T-helper 1 cell treated with Interleukin-12 subunit alpha and Interleukin-12 subunit beta and Interleukin-4 antibody, amounts not matched to agents 30 ng/mL and 1 ng/mL, for 36 hours (primary cell): Measurements from ENCODE around the gene CLIC5. TPM values are rescaled to one million over a fixed set of nuclear protein-coding genes. Genes with fewer than 3 reads are reported as not detected.

ENCODE experiments used
- intact Hi-C: fragments of 100-400 bp; cut with micrococcal nuclease; formaldehyde crosslinking; loops from one replicate; pipeline ENCODE4 v1.15.1; 2024
- total RNA-seq: library from RNA; stranded (reverse); gene quantifications from 2 replicates; pipeline ENCODE4 v1.2.3, GENCODE V29; 2022

CLIC5 gene
- total RNA-seq, 1 donor from 2014 or later: 4.4 TPM

GRCh38 chr6:46036911-46037310 lies 21.3 kb upstream of the CLIC5 start:
- intact Hi-C loops: no loop called here

DNA sequence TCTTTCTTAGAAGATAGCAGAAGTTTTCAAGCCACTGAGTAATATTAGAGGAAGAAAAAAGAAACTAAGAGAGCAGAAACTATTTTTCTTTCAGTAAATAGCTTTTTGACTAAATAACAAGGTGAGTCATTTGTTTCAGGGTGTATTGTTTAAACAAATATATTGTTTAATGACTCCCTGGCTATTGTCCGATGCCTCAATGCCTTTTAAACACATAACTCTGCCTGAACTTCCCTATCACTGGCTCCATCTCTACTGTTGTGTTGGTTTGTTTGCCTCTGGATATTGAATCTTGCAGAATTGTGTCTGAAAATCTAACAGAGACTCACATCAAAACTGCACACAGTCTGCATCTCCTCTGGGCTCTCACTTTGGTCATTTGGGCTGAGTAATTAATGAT lies 19.6 kb upstream of the CLIC5 start:
- intact Hi-C loops: no loop called here

DNA sequence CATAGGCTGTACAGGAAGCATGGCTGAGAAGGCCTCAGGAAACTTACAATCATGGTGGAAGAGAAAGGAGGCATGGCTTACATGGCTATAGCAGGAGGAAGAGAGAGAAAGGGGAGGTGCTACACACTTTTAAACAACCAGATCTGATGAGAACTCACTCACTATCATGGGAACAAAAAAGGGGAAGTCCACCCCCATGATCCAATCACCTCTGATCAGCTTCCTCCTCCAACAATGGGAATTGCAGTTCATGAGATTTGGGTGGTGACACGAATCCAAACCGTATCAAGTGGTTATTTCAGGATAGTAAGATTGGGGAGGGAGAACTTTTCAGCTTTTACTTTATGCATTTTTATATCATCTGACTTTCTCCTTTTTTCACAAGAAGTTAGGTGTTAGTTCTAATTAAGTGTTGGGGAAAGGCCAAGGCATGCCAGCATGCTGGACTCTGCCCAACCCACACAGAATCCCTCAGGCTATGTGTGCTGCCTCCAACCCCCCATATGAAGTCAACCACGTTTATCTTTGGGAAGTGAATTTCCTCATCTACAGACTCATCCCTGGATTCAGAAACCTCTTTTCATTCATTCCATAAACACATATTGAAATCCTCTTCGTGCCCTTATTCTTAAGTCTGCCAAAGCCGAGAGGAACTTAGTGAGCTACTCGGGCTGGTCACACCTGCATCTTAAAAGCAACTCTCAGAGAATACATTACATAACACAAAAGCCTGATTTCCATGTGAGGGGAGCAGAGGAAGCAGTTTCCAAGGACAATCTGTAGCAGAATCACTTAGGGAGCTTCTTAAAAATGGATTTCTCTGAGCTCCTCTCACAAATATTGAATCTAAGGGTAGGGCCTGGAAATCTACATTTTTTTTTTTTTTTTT lies 16.7 kb upstream of the CLIC5 start:
- intact Hi-C loops: no loop called here

DNA sequence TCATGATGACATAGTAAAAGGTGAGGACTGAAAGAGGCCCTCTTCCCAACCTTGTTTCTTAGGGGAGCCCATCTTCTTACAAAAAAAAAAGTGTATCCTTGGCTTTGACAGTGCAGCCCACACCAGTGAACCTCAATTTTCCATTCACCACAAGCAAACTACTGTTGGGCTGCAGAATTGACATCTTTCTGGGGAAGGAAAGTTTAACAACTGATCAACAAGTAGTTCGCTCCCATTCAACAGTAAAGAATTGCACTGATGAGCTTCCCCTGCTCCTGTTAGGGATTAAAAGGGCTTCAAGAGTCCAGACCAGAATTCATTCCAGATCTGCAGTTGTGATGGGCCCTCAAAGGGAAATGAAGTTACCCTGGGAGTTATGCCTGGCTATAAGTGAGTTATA lies 13.9 kb upstream of the CLIC5 start:
- intact Hi-C loops: no loop called here

GRCh38 chr6:46026307-46026706 lies 10.6 kb upstream of the CLIC5 start:
- intact Hi-C loops: no loop called here

GRCh38 chr6:46025573-46025972 lies 9.9 kb upstream of the CLIC5 start:
- intact Hi-C loops: no loop called here

DNA sequence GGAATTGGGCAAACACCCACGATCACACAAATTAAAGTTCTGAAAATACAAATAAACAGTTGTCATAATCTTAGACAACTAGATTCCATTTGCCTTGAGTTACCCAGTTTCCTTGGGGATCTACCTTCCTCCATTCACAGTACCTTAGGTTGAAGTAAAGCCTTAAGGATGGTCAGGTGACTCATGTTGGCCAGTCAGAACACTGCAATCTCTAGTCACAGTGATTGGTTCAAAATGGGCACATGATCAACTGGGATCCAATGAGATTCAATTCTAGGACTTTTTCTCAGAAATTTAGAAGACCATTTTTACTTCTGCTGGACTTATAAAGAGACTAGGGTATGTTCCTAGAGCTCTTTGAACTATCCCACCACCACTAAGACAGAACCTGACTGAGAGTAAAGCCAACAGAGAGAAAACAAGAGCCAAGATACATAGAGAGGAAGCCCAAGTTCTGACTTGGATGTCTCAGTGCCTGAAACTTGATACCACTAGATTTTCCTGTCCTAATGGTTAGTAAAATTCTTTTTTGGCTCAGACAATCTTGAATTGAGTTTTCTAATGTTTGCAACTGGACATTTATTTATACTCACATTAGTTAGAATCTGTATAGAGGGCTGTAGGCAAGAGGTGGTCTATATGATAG lies 8.6 kb upstream of the CLIC5 start:
- intact Hi-C loops: no loop called here

DNA sequence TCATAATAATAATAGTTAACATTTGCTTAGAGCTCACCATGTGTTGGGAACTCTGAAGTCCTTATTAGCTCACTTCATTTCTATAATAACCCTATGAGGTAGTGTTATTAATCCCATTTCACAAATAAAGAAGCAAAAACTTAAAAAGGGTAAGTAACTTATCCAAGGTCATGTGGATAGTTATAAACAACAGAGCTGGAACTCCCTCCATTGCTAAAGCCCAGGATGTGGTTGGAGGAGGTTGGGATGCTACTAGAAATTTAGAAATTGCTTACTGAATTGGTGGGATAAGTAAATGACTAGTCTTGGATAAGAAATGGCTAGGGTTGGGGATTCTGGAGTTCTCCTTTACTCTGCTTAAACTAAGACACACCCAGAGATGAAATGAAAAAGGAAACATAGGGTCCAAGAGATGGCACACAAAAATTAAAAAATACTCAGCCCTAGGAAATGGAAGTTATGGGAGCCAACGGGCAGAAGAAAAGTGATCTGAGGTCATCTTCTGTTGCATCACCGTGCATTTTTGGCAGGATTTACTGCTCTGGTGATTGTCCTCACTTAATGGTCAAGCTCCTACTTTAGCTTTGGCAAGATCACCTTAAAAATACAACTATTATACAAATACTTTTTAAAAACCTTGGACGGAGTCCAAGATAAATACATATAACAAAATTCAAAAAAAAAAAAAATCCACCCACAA lies 7.7 kb upstream of the CLIC5 start:
- intact Hi-C loops: no loop called here

GRCh38 chr6:46022106-46022948 lies 6.7 kb upstream of the CLIC5 start:
- intact Hi-C loops: no loop called here

- intact Hi-C loops: loop anchor here (10.0 kb wide), 3 partner anchors 303 to 1753 kb away; partner anchors contain the start of gene NFKBIE
Observed at GRCh38 chr6:46017726-46018125, 2.1 kb upstream of the CLIC5 start.

DNA sequence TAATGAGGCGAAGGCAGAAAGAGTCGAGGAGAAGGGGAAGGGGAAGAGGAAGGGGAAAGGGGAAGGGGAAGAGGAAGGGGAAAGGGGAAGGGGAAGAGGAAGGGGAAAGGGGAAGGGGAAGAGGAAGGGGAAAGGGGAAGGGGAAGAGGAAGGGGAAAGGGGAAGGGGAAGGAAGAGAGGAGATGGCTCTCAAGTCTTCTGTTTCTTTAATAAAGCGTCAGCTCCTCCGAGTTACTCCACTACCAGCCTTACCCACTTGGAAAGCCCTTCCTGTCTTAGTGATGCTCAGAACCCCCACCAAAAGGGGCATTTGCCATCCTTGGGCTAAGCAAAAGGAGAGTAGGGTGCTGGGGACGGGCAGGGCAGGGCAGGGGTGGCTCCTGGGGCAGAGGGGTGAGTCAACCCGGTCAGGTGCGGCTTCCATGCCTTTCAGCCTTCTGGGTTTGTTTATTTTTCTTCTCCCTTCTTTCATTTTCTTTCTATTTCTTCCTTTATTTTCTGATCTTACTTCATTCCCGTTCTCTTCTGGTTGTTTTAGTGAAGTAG lies 476 bp upstream of the CLIC5 start:
- intact Hi-C loops: loop anchor here (10.0 kb wide), 3 partner anchors 301 to 1751 kb away; partner anchors contain the start of gene NFKBIE

GRCh38 chr6:46014511-46015118 lies 1.0 kb downstream of the CLIC5 start:
- intact Hi-C loops: loop anchor here (1.0 to 10.0 kb wide), 9 partner anchors 184 to 1750 kb away; partner anchors contain the start of genes CD2AP, CYP39A1, NFKBIE and SLC25A27

DNA sequence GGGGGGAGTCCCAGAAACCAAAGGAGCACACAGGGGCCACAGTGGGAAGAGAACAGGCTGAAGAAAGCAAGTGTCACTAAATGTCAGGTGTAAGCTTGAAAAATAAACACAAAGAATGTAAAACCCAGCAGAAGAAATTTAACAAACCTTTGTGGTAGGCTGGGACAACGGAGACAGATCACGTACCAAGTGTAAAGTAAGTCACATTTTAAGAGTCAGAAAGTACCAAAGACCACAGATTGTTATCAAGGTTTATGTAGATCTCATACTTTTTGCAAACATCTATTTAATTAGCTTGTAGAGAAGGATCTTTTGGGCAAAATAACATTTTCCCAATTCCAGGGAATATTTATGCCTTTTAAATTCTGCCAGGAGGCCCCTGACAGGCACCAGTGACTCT lies 1.6 kb downstream of the CLIC5 start:
- intact Hi-C loops: loop anchor here (2.0 to 10.0 kb wide), 8 partner anchors 183 to 1749 kb away; partner anchors contain the start of genes CD2AP, CYP39A1, NFKBIE and SLC25A27

GRCh38 chr6:46013639-46014038 lies 2.0 kb downstream of the CLIC5 start:
- intact Hi-C loops: loop anchor here (2.0 to 10.0 kb wide), 8 partner anchors 183 to 1749 kb away; partner anchors contain the start of genes CD2AP, CYP39A1, NFKBIE and SLC25A27

GRCh38 chr6:46012834-46013233 lies 2.8 kb downstream of the CLIC5 start:
- intact Hi-C loops: loop anchor here (5.0 to 10.0 kb wide), 7 partner anchors 298 to 1748 kb away; partner anchors contain the start of genes CD2AP, CYP39A1, NFKBIE and SLC25A27

- intact Hi-C loops: loop anchor here (1.0 to 10.0 kb wide), 13 partner anchors 81 to 1747 kb away; partner anchors contain the start of genes CD2AP, CYP39A1, ENPP4 and NFKBIE
Observed at GRCh38 chr6:46011188-46012085, 4.2 kb downstream of the CLIC5 start.

GRCh38 chr6:46010771-46011170 lies 4.9 kb downstream of the CLIC5 start:
- intact Hi-C loops: loop anchor here (1.0 to 10.0 kb wide), 13 partner anchors 80 to 1746 kb away; partner anchors contain the start of genes CD2AP, CYP39A1, ENPP4 and NFKBIE

GRCh38 chr6:46010270-46010669 lies 5.4 kb downstream of the CLIC5 start:
- intact Hi-C loops: loop anchor here (2.0 to 10.0 kb wide), 8 partner anchors 295 to 1745 kb away; partner anchors contain the start of genes CD2AP, CYP39A1, NFKBIE and SLC25A27
